ENCODE data around the gene RCOR2. TPM values are rescaled to one million over a fixed set of nuclear protein-coding genes. Genes with fewer than 3 reads are reported as not detected.

RCOR2 gene
- total and polyA plus RNA-seq, 10 donors: 0.07 to 0.52 (median 0.19) TPM; not detected in 2

DNA sequence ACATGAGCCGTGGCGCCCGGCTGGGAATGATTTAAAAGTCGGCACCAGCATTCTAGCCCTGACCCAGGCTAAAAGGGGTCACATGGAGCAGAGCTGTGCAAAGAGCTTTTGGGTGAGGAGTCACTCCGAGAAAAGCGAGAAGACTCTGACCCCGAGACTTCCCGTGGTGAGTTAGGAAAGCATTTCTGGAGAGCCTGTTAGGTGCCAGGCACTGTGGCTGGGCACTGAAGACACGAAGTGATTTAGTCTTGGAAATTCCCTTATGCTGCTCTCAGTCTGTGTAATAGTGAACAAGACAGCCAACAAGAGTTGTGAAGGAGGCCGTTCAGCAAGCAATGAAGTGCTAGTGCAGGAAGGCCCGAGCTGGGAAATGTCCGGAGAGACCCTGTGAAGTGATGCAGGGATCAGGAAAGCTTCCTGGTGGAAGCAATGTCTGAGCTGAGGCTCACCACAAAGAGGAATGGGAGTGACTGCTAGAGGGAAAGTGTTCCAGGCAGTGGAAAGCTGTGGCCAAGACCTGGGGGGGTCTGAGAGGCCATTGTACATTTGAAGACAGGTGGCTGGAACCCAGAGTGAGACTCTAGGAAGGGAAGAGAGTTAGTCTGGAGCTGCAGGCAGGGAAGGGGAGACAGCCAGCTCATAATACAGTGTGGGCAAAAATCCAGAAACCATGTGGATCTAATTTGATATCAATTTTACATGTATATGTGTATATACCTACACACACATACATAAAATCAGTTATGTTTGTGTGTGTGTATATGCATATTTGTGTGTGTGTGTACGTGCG lies 46.4 kb downstream of the RCOR2 start:
- WGBS, 5 donors: 53 to 66% (median 61%) methylated on average over 14 of the region's 14 CpGs
- TF ChIP-seq, protein P1, sequence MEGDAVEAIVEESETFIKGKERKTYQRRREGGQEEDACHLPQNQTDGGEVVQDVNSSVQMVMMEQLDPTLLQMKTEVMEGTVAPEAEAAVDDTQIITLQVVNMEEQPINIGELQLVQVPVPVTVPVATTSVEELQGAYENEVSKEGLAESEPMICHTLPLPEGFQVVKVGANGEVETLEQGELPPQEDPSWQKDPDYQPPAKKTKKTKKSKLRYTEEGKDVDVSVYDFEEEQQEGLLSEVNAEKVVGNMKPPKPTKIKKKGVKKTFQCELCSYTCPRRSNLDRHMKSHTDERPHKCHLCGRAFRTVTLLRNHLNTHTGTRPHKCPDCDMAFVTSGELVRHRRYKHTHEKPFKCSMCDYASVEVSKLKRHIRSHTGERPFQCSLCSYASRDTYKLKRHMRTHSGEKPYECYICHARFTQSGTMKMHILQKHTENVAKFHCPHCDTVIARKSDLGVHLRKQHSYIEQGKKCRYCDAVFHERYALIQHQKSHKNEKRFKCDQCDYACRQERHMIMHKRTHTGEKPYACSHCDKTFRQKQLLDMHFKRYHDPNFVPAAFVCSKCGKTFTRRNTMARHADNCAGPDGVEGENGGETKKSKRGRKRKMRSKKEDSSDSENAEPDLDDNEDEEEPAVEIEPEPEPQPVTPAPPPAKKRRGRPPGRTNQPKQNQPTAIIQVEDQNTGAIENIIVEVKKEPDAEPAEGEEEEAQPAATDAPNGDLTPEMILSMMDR (IDR thresholded peaks at IDR 0.05 in 8 of 11, conservative IDR thresholded peaks at IDR 0.05 in 3 of 11): no peak
- no peak for TF ChIP-seq POLR2AphosphoS5 (IDR thresholded peaks at IDR 0.05)
- no peak for TF ChIP-seq POLR2A (IDR thresholded peaks at IDR 0.05)
- peaks cover 0 to 38% (median 2%) of the 10 kb centered on the region in 6 donors for H3K36me3 ChIP-seq
- H3K9me3 ChIP-seq: no peaks in the 10 kb centered on the region
- DNase-seq: no peak
- H3K27ac ChIP-seq: peak overlapping the region in 6 of 8 donors; percentile 47 to 83 (median 65)
- intact Hi-C loops (cut with DNase I; ENCODE audit: low total_unique reads): no loop called here
- peak overlapping the region in 1 of 8 donors; percentile 45 for H3K4me3 ChIP-seq
- peaks cover 55 to 100% (median 94%) of the 10 kb centered on the region in 6 donors for H3K4me1 ChIP-seq
- H3K27me3 ChIP-seq (replicated peaks in 1 of 7): no peaks in the 10 kb centered on the region

DNA sequence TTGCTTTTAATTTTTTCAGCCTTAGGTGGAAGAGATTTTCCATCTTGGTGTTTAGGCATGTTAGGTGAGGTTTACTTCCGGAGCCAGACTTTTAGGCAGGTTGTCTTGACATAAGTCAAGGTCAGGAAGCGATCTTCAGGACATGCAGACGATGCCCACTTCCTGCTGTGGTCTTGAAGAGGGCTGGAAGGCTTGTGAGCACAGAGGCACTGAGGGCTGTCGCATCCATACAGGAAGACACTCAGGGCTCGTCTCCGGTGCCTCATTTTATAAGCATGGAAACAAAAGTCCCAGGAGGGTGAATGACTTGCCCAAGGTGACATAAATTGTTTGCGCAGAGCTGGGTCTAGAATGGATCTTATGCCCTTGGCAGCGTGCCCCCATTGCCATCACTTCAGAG lies 47.3 kb downstream of the RCOR2 start:
- Histone ChIP-seq H3K9me3 (no peaks in the 10 kb centered on the region), H3K4me1 (peaks cover 58 to 100% (median 97%) of the 10 kb centered on the region in 6 donors), H3K27me3 (replicated peaks in 1 of 7) (no peaks in the 10 kb centered on the region), H3K36me3 (peaks cover 0 to 37% (median 1%) of the 10 kb centered on the region in 6 donors), H3K27ac (peak overlapping the region in 7 of 8 donors; percentile 31 to 83 (median 60)), H3K4me3 (peak overlapping the region in 1 of 8 donors; percentile 45)
- peak; percentile 81 for DNase-seq
- 21 to 37% (median 27%) methylated on average over 8 of the region's 8 CpGs for WGBS, 5 donors
- intact Hi-C loops (cut with DNase I; ENCODE audit: low total_unique reads): no loop called here
- no peak for TF ChIP-seq POLR2A (IDR thresholded peaks at IDR 0.05)
- TF ChIP-seq POLR2AphosphoS5 (IDR thresholded peaks at IDR 0.05): peak in 2 of 3 donors; percentile 50 to 87

DNA sequence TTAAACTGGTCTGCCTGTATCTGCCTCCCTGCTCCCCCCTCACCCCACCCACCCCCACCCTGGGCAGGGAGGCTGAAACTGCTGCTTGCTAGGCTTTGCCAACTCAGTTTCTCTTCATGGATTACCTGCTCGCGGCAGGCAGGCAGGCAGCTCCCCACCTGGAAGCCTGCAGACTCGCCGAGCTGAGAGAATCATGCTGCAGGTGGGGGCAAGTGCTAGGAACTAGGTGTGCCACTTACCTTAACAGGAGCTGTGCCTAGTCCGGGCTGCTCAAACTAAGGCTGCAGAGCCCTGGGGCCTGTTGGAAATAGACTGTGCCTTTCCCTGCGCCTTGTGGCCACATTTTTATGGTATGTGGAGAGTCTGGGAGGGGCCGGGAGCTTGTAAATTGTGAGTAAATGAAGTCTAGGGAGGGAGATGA lies 47.8 kb downstream of the RCOR2 start:
- peak overlapping the region in 6 of 8 donors; percentile 47 to 83 (median 65) for H3K27ac ChIP-seq
- 62 to 85% (median 78%) methylated on average over 5 to 7 of the region's 7 CpGs for WGBS, 5 donors

DNA sequence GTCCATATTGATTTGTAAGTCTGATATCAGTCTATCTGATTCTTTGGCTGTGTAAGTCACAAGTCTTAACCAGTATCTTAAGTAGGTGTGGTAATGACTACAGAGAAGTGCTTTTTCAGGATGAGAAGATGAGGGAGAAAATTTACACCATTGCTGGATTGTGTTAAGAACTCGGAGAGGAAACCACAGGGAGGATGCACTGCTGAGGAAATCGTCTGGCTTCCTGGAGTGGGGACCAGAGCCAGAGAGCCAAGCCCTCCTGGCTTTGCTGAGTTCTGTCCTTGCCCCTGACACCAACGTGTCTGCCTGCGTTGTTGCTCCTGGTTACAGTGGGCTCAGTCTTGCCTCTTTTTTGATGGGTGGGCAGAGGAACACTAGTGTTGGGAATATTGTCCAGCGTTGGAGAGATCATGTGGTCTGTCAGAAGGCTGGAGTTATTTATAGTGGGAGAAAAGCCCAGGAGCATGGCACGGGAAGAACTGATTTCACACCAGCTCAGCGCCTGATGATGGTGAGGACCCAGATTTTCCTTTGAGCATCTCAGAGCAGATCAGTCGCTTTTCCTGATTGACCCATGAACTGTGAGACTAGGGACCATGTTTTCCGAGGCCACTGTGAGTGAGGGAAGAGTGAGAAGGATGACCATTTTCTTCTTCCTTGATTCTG lies 48.4 kb downstream of the RCOR2 start:
- 34 to 44% (median 35%) methylated on average over 9 of the region's 9 CpGs for WGBS, 5 donors

More for the DNA sequence above, 47.8 kb downstream of the RCOR2 start:
- Histone ChIP-seq H3K4me1 (peaks cover 58 to 100% (median 97%) of the 10 kb centered on the region in 6 donors), H3K9me3 (no peaks in the 10 kb centered on the region), H3K4me3 (peak overlapping the region in 1 of 8 donors; percentile 45), H3K36me3 (peaks cover 0 to 40% (median 1%) of the 10 kb centered on the region in 6 donors), H3K27me3 (replicated peaks in 1 of 7) (no peaks in the 10 kb centered on the region)
- no peak for TF ChIP-seq POLR2A (IDR thresholded peaks at IDR 0.05)
- TF ChIP-seq, protein P1 (IDR thresholded peaks at IDR 0.05 in 8 of 11, conservative IDR thresholded peaks at IDR 0.05 in 3 of 11): no peak
- TF ChIP-seq POLR2AphosphoS5 (IDR thresholded peaks at IDR 0.05): peak in 1 of 3 donors; percentile 30
- intact Hi-C loops (cut with DNase I; ENCODE audit: low total_unique reads): no loop called here
- no peak for DNase-seq

More for the DNA sequence above, 48.4 kb downstream of the RCOR2 start:
- intact Hi-C loops (cut with DNase I; ENCODE audit: low total_unique reads): no loop called here
- Histone ChIP-seq H3K27me3 (replicated peaks in 1 of 7) (no peaks in the 10 kb centered on the region), H3K9me3 (no peaks in the 10 kb centered on the region), H3K27ac (peak overlapping the region in 7 of 8 donors; percentile 8 to 83 (median 52)), H3K36me3 (peaks cover 0 to 41% (median 0%) of the 10 kb centered on the region in 6 donors), H3K4me3 (peak overlapping the region in 1 of 8 donors; percentile 45), H3K4me1 (peaks cover 53 to 100% (median 97%) of the 10 kb centered on the region in 6 donors)
- DNase-seq: no peak
- TF ChIP-seq POLR2AphosphoS5 (IDR thresholded peaks at IDR 0.05): peak in 2 of 3 donors; percentile 13 to 19
- TF ChIP-seq, protein P1 (IDR thresholded peaks at IDR 0.05 in 8 of 11, conservative IDR thresholded peaks at IDR 0.05 in 3 of 11): no peak
